NCI-H774 (cell line): ENCODE measurements around the gene G6PD.
"Not testable (repeated sequence)": the region's sequence is repeated elsewhere in the genome, so short reads cannot be mapped to it uniquely, and the experiment has no call there.

Experiments used
- DNase-seq: peaks from one replicate; lab custom pipeline; 2025; lab: John Stamatoyannopoulos, UW

The G6PD gene

GRCh38 chrX:154542723-154543424 lies 3.8 kb downstream of the G6PD start:
- DNase-seq: no peak

- DNase-seq: no peak
Measured at GRCh38 chrX:154541896-154542722, 4.5 kb downstream of the G6PD start.

GRCh38 chrX:154541589-154541895 lies 5.1 kb downstream of the G6PD start:
- DNase-seq: no peak

GRCh38 chrX:154540897-154541535 lies 5.6 kb downstream of the G6PD start:
- DNase-seq: no peak

GRCh38 chrX:154540365-154540764 lies 6.3 kb downstream of the G6PD start:
- DNase-seq: not testable (repeated sequence)

- no peak for DNase-seq
Measured at GRCh38 chrX:154539077-154539476, 7.6 kb downstream of the G6PD start.

- DNase-seq: no peak
Measured at GRCh38 chrX:154535892-154536291, 10.8 kb downstream of the G6PD start.

GRCh38 chrX:154534526-154535322 lies 11.9 kb downstream of the G6PD start:
- DNase-seq: peak; percentile 61

GRCh38 chrX:154532690-154533089 lies 14.0 kb downstream of the G6PD start:
- no peak for DNase-seq

GRCh38 chrX:154531626-154532025 lies 15.0 kb downstream of the G6PD start:
- DNase-seq: no peak

- DNase-seq: no peak
Measured at GRCh38 chrX:154530286-154530685, 16.4 kb downstream of the G6PD start.

- DNase-seq: no peak
Measured at GRCh38 chrX:154529206-154529612, 17.4 kb downstream of the G6PD start.

- peak; percentile 58 for DNase-seq
Measured at GRCh38 chrX:154526901-154527675, 19.6 kb downstream of the G6PD start.

- DNase-seq: no peak
Measured at GRCh38 chrX:154525606-154526490, 20.8 kb downstream of the G6PD start.

- DNase-seq: no peak
Measured at GRCh38 chrX:154519389-154519788, 27.3 kb downstream of the G6PD start.

GRCh38 chrX:154517101-154517781 lies 29.4 kb downstream of the G6PD start:
- DNase-seq: no peak

- DNase-seq: no peak
Measured at GRCh38 chrX:154516656-154517100, 30.0 kb downstream of the G6PD start.

- peak; percentile 92 for DNase-seq
Measured at GRCh38 chrX:154515966-154516655, 30.5 kb downstream of the G6PD start, which contains the start of gene FAM3A. FAM3A (minus strand) TSS chrX:154516232; CDS start chrX:154515772, 460 bp downstream.
